WI38 (cell line): ENCODE data around the gene ZDHHC22.

Source experiments
- H3K4me3 ChIP-seq: 2 replicates; pipeline ENCODE4 v1.5.1; 2011; ENCODE audit warnings: low read depth, mild to moderate bottlenecking, control low read depth, low read length
- TF ChIP-seq, protein P1 (sequence below): IDR thresholded peaks from 2 replicates; pipeline ENCODE4 v1.5.1; 2012; ENCODE audit warnings: low read depth, mild to moderate bottlenecking, control low read depth, low read length

ZDHHC22 gene

GRCh38 chr14:77119851-77120250 is 21.7 kb downstream of the ZDHHC22 start:
- TF ChIP-seq, protein P1, sequence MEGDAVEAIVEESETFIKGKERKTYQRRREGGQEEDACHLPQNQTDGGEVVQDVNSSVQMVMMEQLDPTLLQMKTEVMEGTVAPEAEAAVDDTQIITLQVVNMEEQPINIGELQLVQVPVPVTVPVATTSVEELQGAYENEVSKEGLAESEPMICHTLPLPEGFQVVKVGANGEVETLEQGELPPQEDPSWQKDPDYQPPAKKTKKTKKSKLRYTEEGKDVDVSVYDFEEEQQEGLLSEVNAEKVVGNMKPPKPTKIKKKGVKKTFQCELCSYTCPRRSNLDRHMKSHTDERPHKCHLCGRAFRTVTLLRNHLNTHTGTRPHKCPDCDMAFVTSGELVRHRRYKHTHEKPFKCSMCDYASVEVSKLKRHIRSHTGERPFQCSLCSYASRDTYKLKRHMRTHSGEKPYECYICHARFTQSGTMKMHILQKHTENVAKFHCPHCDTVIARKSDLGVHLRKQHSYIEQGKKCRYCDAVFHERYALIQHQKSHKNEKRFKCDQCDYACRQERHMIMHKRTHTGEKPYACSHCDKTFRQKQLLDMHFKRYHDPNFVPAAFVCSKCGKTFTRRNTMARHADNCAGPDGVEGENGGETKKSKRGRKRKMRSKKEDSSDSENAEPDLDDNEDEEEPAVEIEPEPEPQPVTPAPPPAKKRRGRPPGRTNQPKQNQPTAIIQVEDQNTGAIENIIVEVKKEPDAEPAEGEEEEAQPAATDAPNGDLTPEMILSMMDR: no peak
- no peak overlapping the region for H3K4me3 ChIP-seq

DNA sequence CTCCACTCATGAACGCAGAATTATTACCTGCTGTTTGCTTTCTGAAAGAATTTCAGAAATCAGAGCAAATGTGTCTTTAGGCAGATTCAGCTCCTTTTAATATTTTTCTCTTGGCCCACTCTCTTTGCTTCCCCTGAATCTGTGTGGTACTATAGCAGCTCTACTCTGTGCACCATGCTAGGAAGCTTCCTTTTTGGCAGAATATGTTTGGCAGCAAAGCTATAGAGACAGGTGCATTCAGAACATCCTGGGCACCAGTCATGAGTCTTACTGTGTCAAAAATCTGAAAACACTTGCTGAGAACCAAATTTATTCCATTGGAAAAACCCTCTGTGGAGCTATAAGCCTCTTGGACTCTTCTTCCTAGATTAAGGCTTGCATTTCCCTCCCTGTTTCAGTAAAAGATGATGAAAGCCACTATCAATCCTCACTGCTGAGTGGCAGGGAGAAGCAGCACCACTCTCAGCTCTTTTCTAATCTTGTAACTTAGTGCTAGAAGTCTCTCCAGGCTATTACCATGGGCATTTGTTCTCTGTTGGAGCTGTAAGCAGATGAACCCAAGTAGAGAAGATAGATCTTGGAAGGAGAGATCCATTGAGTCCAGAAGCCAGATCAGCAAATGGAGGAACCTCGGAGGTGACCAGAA is 25.3 kb downstream of the ZDHHC22 start:
- TF ChIP-seq, protein P1: no peak
- H3K4me3 ChIP-seq: no peak overlapping the region

DNA sequence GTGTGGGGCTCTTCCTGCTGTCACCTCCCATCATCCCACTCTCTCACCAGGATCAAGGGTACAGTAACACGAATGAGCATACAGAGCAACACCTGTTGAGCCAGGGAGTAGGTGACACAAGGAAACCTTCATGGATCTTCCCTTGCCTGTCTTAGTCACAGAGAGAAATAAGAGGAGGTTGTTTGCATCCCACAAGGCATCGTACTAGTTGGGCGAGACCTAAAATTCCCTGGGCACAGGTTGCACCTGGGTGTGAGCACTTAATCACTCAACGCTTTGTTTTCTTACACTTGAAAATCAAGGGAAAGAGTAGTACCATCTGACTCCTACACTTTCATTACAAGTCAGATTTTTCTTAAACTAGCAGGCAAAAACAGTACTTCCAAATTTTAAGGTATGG is 27.0 kb downstream of the ZDHHC22 start:
- H3K4me3 ChIP-seq: no peak overlapping the region
- TF ChIP-seq, protein P1: no peak

DNA sequence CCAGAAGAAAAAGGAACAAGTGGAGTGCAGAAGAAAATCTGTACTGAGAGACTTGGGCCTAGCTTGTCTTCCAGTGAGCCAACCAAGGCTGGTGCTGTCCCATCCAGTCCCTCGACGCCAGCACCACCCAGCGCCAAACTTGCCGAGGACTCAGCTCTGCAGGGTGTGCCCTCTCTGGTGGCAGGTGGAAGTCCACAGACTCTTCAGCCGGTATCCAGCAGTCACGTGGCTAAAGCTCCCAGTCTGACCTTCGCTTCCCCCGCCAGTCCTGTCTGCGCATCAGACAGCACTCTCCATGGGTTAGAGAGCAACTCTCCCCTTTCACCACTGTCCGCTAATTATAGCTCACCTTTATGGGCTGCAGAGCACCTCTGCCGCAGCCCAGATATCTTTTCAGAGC is 27.9 kb downstream of the ZDHHC22 start:
- TF ChIP-seq, protein P1: no peak
- no peak overlapping the region for H3K4me3 ChIP-seq

GRCh38 chr14:77111021-77111420 is 30.6 kb downstream of the ZDHHC22 start:
- TF ChIP-seq, protein P1: no peak
- H3K4me3 ChIP-seq: no peak overlapping the region

DNA sequence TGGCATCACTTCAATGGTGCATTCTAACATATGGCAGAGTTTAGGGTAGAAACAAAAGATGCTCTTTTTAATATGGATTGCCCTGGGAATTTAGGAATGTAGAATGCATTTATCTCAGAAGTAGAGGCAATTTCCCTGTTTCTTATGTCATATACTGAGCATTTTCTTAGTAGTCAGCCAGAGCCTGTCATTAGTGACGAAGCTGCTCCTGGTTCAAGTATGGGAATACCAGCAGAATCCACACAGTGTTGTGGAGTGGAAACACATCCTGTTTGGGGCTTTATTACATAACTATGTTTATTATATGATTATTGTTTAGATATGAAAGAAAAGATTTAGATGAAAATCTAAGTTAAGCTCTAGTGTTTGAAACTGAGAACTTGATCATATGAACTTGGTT is 31.3 kb downstream of the ZDHHC22 start:
- TF ChIP-seq, protein P1: no peak

DNA sequence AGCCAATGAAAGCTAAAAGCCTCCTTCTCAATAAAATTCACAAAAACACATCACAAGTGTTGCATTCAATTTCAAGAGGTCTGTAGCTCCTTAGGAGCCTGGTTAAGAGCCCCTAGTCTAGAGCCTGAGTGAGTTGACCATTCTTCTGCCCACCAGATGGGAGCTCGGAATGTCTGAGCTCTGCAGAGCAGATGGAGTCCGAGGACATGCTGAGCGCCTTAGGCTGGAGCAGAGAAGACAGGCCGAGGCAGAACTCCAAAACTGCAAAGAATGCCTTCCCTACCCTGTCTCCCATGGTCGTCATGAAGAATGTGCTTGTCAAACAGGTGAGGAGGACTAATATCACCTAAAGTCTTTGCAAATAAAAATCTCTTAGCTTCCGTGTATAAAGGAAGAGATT is 31.9 kb downstream of the ZDHHC22 start:
- H3K4me3 ChIP-seq: no peak overlapping the region
- TF ChIP-seq, protein P1: no peak

More for the DNA sequence above, 31.3 kb downstream of the ZDHHC22 start:
- H3K4me3 ChIP-seq: no peak overlapping the region
